HG03039 (cell line): ENCODE data around the gene RPH3AL.
"Not testable (repeated sequence)": the region's sequence is repeated elsewhere in the genome, so short reads cannot be mapped to it uniquely, and the experiment has no call there.

Source experiments
- ATAC-seq: cut with Tn5 transposase; IDR thresholded peaks from one replicate; pipeline ENCODE4 v1.9.1; 2021; ENCODE audit warnings: mild to moderate bottlenecking, moderate library complexity; ENCODE audit not compliant: unreplicated experiment

RPH3AL gene

DNA sequence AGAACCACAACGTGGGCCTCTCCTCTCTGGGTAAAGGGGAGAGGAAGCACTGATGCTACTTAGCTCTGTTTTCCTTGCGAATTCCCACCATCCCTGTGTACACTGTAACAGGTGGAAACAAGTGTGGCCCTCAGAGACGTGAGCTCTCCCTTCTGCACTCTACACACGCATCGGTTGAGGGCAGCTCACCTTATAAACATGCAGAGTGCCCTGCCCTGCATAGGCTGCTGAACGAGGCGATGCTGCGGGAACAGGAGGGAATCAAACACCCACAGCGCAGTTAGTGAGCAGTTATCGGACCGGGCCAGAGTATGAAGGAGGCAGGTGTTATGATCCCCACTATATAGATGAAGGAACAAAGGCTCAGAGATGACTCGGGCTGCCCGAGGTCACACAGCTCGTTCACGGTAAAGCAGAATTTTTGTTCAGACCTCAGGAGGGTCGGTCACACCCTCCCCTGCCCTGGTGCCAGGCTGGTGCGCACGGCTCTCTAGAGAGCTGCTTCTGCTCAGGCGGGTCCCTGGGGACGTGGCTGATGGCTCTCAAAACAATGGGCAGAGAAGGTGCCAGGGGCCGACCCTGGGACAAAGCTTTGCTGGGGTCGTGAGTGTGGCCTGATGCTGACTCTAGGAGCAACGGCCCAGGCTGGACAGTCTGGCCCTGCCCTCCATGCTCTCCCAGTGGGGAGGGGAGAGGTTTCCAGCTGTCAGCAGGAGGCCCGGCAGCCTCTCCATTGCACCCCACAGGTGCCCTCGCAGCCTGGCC is 68.5 kb downstream of the RPH3AL start:
- ATAC-seq: no peak

DNA sequence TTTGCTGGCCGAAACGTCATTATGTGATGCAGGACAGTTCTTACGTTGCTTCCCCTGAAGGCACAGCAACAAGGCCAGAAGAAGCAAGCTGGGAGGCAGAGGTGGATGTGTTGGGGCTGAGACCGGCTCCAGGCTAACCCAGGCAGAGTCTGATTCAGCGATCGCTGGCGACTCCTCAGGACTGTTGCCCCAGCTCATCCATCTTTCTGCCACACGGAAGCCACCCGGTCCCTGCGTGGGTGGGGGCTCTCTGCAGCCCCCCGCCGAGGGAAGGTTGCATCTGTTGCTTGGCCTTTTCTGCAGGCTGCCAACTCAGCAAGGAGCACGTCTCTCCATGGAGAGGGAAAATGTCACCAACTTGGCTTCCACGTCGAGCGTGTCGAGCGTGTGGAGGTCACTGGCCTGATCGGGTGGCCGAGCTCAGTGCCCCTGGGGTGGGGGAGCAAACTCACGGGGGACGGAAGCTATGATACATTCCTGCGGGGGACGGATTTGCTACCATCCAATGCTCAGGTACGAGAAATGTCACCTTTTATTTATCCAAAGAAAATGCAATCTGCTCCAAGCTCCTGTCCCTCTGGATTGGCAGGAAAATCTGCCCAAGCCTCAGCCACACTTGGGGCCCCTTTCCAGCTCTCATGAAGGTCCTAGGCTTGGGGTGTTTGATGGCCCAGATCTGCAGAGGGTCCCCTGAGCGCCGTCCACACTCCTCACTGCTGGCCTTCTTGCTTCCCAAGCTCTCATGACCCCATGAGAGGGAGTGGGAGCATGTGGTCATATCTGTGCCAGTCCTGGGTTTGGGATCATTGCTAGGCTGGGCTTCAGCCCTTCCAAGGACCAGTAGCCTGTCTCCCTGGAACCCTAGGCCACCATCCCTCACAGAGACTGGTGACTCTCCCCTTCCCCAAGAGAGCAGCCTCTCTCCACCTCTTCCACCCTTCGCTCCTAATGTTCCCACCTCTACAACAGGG is 69.4 kb downstream of the RPH3AL start:
- ATAC-seq: no peak

DNA sequence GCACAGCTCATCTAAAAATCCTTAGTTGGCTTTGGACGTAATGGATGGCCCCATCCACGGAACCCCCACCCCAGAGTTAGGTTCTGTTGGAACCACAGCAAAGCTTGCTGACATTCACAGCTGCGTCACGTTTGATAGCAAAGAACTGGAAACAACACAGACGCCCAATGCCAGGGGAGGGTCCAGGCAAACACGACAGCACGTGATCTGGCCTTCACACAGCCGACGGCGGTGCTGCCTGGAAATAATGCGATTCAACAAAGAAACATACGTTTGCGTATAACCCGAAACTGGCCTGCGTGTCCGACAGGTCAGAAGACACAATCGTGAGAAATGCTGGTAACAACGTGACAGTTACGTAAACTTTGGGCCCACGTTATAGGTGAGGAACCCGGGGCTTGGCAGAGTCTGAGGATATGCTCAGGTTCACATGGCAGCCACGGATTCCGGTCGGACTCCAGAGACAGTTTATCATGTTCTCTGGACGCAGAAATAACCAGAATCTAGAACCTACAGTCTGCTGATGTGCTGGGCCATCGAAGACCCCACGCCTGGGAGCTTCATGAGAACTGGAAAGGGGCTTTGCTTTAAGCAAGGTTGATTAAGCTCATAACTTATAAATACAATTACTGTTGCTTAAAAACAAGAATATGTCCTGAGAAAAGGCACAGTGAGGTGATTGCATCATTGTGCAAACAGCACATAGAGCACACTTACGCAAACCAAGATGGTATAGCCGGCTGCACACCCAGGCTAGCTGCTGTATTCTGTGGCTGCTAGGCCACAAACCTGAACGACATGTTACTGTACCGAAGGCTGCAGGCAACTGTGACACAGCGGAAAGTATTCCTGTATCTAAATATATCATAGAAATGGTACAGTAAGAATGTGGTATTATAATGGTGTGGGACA is 70.4 kb downstream of the RPH3AL start:
- no peak for ATAC-seq

DNA sequence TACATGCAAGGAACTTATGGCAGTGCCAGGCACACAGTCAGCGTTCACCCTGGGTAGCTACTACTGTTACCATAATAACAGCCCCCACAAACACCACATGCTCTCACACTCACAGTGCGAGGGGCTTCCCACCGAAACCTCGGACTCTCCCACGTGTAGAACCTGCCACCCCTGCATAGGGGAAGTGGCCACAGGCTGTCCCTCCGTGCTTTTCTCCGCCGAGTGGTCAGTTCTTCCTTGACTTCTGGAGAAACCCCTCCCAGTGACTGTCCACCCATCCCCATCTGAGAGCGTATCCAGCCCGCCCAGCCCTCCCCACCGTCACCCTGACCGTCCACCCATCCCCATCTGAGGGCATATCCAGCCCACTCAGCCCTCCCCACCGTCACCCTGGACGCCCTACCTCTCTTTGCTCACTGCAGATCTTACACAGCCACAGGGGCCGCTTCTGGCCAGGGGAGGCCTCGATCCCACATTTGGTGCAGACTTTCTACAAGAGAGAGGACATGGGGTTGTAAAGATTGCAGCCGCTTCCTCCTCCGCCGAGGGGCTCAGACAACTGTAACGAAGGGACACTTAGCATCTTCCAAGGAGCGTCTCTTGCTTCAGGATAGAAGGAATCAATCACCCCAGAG is 71.1 kb downstream of the RPH3AL start:
- ATAC-seq: no peak

DNA sequence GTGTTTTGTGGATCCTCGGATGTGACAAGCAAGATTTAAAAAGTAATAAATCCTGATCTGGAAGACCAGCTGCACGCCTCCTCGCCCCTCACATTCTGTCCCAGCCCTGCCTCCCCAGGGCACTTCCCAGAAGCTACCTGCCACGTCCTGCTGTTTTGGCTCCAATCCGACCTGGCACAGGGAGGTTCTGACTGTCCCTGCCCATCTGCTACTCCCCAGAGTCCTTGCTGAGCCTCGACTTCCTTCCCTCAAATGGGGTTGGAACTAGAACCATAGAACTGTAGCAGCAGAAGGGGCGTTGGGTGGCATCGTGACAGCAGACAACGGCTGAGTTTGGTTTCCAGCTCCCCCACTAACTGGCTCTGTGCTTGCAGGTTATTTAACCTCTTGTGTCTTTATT is 71.7 kb downstream of the RPH3AL start:
- ATAC-seq: no peak

DNA sequence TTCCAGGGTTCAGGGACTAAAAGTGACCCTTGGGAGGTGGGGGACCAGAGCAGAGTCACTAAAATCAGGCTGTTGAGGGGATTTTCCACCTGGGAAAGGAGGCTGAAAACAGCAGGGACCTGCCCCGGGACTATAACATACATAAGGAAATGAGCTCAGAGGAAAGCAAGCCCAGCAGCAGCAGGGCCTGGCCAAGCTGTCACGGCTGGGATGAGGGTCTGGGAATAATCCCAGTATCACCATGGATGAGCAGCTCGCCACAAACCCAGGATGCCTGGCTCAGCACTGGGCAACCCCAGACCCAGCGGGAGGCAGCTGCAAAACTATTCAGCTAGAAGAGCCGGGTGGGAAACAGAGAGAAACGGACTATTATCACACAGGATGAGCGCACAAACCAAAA is 72.4 kb downstream of the RPH3AL start:
- no peak for ATAC-seq

DNA sequence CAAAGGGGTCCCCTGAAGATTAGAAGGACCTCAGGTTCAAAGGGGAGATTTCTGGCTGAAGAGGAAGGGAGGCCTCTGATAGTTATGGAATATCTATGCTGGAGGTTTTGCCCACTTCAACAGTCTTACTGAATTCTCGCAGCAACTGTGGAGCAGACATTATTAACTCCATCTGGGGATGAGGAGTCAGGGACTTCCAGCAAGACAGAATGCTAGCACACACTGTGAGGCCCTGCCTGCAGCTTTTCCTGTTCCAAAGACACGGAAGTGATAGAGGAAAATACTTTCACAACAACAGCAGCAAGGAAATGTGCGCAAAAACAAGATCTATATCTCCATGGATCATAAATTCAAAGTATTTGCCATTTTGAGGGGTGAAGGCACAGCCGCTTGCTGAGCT is 72.8 kb downstream of the RPH3AL start:
- ATAC-seq: no peak

DNA sequence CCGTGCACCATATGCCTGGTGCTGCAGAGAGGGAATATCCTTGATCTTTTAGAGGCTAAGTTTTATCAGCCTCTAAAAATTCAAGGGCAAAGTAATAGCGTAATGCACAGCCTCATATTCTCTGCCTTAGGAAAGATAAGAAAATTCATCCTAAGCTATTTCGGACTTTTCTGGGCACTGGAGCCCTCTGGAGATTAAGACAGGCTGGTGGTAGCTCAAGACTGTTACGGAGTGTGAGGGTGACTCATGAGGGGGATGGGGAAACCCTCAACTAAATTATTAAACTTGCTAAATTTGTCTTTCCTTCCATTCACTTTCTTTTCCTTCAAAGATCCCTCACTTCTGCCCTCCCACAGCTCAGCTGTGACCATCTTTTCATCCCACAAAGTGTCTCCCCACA is 73.3 kb downstream of the RPH3AL start:
- no peak for ATAC-seq

DNA sequence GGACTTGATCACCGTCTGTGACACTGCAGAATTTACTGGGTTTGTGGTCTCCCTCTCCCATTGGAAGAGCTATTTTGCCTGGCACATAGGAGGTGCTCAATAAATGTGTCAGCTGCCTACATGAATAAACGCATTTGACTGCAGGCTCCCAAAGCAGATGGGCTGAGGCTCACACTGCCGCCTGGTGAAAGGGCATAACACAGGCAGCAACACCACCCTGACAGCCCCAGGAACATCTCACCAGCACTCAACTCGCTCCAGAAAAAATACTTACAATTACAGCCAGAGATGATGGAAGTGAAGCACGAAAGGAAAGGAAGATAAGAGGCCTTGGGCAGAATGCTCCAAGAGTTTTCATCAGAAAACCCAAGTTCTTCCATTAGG is 73.9 kb downstream of the RPH3AL start:
- ATAC-seq: no peak

DNA sequence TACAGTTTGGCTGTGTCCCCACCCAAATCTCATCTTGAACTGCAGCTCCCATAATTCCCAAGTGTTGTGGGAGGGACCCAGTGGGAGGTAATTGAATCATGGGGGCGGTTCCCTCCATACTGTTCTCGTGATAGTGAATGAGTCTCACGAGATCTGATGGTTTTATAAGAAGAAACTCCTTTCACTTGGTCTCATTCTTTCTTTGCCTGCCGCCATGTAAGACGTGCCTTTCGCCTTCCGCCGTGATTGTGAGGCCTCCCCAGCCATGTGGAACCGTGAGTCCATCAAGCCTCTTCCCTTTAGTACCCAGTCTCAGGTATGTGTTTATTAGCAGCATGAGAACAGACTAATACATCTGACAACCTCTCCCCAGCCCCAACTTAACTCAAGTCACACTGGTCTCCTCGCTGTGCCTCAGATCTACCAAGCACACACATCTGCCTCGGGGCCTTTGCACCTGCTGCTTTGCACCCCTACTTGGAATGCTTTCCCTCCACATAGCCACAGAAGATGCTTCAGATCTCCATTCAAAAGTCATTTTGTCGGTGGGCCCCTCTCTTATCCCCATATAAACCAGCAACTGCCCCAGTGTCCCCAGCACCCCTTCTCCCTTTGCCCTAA is 74.4 kb downstream of the RPH3AL start:
- ATAC-seq: no peak

DNA sequence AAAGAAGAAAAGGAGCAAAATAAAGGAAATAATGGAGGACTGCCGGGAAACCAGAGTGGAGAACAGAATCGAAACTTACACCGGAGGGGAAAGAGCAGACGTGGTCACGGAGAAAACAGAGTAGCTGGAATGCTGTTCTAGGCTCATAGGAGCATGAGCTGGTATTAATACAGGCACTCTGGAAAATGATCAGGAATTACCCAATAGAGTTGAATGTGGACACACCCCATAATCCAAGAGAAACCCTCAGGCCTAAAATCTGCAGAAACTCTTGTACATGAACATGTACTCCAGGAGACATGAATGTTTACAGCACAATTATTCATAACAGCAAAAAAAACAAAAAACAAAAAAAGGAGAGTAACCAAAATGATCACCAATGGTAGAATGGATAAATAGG is 77.7 kb downstream of the RPH3AL start:
- ATAC-seq: no peak

DNA sequence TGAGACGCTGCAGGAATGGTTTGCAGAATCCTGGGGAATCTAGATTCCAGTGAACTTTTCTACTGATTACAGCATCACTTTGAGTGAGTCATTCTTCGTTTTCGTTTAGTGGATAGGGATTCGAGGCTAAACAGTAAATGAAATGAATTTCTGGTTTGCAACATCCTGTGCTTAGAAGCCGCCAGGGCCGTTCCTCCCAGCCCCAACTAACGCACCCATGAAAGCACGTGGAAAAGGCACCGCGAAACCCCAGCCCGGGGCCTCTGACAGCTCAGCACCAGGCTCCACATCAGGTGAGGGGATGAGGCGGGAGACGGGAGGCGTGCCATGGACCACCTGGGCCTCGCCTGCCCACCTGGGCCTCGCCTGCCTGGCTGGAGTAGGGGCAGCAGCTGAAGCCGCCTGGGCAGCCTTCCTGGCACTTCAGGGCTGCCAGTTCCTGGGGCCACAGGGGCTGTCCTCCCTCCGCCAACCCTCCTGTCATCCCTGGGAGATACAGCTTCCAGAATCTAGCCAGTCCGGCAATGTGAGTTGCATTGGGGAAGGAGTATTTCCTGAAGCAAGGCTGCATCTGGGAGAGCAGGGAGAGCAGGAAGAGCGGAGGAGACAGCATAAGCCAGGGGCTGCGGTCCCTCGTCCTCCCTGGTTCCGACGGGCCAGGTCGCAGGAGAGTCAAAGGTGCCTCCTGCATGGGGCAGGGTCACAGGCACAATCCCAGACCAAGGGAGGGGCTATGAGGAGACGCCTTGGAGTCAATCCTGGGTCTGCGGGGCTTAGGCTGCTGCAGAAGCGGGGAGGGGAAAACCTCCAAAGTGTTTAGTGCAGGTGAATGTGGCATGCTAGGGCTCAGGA is 78.4 kb downstream of the RPH3AL start:
- no peak for ATAC-seq

DNA sequence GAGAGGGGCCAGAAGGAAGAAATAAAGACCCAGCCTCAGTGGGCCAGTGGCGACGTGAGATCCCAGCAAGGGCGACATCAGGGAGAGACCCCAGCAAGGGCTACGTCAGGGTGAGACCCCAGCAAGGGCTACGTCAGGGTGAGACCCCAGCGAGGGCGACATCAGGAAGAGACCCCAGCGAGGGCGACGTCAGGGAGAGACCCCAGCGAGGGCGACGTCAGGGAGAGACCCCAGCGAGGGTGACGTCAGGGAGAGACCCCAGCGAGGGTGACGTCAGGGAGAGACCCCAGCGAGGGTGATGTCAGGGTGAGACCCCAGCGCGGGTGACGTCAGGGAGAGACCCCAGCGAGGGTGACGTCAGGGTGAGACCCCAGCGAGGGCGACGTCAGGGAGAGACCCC is 79.8 kb downstream of the RPH3AL start:
- ATAC-seq: not testable (repeated sequence)

DNA sequence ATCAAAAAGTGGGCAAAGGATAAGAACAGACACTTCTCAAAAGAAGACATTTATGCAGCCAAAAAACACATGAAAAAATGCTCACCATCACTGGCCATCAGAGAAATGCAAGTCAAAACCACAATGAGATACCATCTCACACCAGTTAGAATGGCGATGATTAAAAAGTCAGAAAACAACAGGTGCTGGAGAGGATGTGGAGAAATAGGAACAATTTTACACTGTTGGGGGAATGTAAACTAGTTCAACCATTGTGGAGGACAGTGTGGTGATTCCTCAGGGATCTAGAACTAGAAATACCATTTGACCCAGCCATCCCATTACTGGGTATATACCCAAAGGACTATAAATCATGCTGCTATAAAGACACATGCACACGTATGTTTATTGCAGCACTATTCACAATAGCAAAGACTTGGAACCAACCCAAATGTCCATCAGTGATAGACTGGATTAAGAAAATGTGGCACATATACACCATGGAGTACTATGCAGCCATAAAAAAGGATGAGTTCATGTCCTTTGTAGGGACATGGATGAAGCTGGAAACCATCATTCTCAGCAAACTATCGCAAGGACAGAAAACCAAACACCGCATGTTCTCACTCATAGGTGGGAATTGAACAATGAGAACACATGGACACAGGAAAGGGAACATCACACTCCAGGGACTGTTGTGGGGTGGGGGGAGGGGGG is 80.5 kb downstream of the RPH3AL start:
- ATAC-seq: not testable (repeated sequence)

DNA sequence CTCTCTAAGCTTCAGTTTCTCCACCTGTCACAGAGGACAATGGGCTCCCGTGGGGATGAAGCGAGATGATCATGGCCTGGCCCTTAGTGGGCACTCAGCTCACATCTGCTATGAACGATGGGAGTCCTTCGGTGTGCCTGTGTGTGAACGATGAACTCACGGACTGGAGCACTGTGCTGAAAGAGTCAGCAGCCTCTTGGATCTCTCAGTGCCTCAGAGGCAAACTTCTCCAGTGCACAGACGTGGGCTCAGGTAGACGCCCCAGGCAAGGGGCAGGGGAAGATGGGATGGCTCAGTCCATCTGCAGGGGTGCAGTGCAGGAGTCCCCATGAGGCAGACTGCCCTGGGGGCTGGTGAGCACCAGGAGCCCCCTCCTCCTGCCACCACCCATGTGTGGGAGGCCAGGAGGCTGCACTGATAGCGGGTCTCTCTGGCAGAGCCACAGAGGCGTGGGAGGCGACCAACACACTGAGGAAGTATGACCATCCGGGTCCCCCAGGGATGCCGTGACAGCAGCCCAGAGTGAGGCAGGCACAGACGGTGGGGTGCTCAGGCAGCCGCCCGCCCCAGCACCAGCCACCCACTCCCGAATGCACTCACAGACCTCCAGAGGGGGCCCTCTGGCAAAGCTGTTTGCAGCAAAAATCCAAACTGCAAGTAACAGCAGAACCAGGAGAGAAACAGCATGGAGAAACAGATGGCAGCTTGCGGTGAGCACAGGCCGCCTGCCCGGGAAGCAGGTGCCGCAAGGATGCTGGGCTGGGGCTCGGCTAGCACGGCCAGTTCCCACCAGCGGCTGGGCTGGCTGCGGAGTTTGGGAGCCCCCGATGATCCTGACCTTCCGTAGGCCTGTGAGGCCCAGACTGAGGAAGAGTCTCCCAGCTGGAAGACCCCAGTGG is 82.7 kb downstream of the RPH3AL start:
- ATAC-seq: no peak

DNA sequence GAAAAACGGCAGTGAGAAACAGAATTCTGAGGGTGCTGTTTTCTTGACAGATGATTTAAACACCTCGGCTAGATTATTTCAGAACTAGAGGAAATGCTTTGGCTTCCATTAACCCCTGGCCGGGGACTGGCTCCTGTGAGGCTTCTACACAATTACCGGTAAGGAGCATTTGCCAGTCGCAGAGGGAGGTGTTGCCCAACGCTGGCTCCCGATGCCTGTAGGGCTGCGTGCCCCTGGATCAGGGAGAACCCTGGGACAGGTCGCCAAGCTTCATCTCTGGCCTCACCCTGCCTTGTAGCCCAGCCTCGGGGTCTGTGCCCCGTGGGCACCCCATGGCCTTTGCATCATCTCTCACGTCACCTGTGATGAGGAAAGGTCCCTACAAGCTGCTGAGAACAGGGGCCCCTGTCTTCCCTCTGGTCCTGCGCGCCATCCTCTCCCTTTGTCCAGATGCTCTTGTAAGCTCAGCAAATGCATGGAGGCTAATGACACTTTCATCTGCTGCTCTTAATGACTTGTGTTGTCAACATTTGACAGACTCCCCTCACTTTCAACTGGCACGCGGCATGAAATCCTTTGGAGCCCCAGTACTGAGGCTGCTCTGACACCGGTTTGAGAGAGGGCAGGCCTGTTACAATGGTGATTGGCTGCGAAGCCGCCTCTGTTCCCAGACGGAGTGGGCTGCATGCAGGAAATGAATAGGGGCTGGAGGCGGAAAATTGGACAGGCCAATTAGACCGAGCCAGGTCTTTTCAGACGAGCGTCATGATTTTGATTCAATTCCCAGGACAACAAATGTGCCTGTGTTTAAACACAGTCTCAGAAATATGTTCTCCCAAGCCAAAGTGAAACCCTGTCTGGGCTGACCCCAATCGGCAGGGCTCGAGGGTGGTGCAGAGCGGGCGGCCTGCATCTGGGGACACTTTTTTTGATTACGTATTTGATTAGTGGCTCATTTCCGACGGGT is 85.6 kb downstream of the RPH3AL start:
- ATAC-seq: no peak
